GM19455 (cell line): Measurements from ENCODE around the gene ABCG1.

Source experiments
- ATAC-seq: cut with Tn5 transposase; IDR thresholded peaks from one replicate; pipeline ENCODE4 v1.9.1; 2021; ENCODE audit not compliant: unreplicated experiment

The ABCG1 gene

DNA sequence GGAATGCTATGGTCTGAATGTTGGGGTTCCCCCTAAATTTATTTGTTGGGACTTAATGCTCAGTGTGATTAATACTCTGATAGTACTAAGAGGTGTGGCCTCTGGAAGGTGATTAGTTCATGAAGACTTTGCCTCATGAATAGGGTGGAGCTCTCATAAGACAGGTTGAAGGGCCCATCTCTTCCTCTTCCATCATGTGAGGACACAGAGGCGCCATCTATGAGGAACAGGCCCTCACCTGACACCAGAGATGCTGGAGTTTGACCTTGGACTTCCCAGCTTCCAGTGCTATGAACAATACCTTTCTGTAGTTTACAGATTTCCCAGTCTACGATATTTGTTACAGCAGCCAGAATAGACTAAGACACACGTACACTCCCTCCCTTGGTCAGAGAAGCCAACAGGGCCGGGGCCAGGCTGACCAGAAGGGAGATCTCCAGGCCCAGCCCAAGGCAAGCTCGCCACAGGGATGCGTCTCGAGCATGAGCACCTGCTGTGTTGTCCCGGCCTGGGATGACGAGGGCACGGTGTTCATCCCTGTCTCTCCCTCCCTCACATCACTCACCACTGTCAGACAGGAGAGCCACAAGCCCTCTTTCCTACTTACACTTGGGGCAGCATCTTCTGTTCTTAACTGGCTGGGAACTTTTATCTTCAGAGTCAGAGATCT, 4.7 kb upstream of the ABCG1 start:
- no peak for ATAC-seq

- ATAC-seq, result no peak
These were observed 4.0 kb upstream of the ABCG1 start for GRCh38 chr21:42214921-42215320.

DNA sequence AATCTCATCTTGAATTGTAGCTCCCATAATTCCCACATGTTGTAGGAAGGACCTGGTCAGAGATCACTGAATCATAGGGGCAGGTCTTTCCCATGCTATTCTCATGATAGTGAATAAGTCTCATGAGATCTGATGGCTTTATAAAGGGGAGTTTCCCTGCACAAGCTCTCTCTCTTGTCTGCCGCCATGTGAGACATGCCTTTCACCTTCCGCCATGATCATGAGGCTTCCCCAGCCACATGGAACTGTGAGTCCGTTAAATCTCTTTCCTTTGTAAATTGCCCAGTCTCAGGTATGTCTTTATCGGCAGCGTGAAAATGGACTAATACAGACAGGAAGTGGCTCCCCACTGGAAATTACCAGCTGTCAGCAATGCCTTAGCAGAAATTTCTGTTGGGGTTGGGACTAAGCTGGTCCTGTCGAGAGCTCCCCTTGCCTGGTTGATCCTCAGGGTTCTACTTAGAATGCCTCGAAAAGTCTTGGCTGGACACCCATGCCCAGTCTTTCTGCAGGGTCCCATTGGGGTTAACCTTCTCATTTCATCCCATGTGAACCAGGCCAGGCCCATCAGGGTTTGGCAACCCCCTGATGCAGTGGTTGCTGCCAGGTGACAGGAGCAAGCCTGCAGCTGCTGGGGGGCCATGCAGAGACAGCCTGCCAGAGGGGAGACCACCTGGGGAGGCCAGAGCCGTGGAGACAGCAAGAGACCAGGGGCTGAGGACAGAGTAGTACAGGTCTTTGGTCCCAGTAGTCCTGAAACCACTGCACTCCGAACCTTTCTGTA, 2.8 kb upstream of the ABCG1 start:
- no peak for ATAC-seq

DNA sequence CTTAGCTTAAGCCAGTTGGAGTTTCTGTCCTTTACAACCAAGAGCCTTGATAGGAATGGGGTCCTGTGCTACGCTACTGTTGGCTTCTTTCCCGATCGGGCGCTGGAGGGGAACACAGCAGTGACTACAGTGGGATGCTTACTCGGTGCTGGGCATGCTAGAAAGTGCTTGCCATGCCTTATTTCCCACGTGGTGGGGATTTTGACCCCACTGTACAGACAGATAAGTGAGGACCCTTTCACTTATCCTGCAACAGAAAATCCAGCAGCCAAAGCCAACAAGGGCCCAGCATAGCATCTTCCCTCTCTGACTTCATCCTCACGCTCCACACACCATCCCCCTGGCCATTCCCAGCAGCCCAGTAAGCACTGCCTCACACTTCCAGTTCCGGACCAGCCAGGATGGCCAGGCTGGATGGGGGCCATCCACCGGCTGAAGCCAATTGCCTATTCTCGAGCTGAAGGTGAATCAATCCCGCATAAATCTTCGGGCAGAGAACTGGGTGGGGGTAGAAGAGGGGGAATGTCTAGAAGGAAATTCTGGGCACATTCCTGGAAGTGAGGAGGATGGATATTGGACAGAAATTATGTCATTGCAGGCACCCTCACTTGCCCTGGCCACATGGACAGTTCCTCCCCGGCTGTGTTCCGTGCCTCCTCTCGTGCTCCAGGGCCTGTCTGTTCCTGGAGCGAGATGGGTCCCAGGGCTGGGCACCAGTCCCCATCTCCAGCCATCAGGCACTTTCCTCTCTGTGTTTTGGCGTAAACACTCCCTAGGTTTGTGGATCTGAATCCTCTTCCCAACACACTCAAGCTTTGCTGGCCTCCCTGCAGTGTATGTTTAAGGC, 2.0 kb upstream of the ABCG1 start:
- ATAC-seq, result no peak

- ATAC-seq, result no peak
These were observed 732 bp downstream of the ABCG1 start for GRCh38 chr21:42219606-42220137.

- ATAC-seq, result no peak
These were observed 1.3 kb downstream of the ABCG1 start for GRCh38 chr21:42220138-42220701.

DNA sequence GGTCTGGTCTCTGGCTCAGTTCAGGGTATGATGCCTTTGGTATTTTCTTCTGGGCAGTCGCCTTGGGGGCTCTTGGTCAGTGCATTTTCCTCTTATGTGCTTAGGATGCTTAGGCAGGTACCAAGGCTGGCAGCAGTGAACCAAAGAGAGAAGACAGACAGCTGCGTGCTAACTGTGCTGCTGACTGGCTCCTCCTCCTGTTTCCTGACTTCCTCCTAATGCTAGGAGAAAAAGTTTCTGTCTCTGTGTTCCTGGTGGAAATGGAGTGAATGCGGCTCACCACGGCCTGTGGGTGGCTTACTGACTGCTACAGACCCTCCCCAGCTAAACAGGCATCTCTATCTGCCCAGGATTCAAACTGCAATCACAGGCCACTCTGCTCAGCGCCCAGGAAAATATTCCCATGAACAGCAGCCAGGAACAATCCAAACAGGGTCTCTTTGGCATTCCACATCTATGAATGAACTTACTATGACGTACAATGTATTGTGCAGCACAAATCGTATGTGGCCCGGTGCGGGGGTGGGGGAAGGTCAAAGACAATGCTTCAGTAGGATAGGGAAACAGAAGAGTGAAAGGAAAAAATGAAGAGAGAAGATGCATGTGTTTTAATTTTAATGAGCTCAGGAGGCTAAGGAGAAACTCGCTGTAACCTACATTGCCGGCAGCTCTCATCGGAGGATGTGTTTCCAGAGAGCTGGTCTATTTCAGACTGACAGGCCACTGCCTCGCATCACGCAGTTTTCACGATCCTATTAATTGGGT, 2.8 kb downstream of the ABCG1 start:
- ATAC-seq, result no peak

DNA sequence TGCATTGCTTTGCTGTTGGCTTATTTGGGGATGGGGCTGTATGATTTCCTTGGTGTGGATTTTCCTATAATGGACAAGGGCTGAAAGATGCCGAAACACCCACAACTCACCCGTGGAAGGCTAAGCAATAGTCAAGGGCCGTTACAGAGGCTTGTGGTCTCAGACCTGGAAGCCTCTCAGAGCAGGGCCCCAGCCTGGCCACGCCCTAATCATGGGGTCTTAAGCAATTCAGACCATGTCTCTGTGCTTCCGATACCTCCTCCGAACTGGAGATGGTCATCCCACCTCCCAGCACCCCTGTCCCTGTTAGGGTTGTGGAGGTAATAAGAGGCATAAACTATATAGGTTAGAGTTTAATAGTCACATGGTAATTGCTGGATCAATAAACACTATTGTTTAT, 3.4 kb downstream of the ABCG1 start:
- ATAC-seq, result no peak

- no peak for ATAC-seq
These were observed 4.0 kb downstream of the ABCG1 start for GRCh38 chr21:42222821-42223390.

DNA sequence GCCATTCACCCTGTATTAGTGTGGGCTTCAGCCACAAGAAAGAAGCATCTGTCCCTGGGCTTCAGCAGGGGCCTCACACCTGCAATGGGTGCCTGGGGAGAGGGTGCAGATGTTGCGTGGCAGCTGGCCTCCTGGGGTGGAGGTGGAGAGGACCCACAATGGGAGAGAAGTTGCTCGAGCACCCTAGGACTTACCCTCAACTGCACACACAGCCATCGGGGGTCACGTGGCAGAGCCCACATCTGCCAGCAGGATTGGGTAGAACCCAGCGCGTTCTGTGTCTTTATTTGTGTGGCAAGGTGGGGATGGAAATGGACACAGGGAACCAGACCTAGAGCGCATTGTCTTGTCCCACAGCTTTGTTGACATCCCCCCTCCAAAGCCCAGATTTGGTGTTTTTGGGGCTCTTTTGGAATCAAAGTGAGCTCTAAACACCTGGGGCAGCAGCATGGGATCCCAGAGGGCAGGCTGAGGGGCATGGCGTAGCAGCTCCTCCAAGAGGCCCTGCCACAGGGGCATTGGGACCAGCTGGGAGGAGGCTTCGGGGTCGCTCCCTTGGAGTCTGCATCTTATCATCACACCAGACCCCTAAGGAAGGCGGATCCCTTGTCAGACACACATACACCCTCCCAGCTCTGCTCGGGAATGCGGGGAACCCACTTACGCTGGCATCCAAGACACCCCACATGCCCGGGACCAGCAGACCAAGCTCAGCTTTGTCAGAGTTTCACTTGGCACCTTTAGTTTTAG, 5.1 kb downstream of the ABCG1 start:
- ATAC-seq, result no peak

DNA sequence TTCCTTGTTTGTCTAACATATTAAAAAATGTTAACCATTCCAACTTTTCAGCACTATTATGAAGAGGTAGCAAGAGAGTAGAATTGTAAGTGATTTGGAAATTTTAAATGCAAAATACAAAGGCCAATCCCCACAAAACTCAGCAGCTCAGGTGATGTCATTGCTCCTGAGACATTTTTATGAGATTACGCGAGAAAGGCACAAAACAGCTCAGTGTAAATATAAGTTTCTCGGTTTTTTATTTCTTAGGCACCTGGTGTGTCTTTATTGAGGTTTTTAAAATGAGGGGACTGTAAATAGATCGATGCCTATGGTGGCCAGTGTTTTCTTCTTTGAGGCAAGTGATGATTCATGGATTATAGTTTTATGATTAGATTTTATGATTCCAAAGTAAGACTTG, 6.1 kb downstream of the ABCG1 start:
- ATAC-seq, result no peak

- ATAC-seq, result no peak
These were observed 6.7 kb downstream of the ABCG1 start for GRCh38 chr21:42225571-42226155.

DNA sequence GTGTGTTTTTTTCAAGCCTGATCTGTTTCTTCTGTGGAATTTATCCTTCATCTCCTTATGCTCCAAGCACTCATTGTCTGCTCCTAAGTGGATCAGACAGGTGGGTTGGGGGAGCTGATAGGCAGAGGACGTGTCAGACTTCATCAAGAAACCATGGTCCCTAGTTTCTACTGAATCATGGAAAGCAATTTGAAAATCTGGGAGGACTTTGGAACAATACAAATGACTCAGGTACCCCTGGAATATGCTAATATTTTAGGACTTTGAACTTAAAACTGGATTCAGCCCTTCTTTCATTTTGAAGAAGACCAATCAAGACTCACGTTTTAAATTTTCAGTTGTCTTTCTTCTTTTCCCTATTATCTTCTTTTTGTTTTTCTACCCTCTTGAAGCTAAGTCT, 7.7 kb downstream of the ABCG1 start:
- no peak for ATAC-seq

GRCh38 chr21:42227909-42228708, 9.2 kb downstream of the ABCG1 start:
- peak; percentile 89 for ATAC-seq

DNA sequence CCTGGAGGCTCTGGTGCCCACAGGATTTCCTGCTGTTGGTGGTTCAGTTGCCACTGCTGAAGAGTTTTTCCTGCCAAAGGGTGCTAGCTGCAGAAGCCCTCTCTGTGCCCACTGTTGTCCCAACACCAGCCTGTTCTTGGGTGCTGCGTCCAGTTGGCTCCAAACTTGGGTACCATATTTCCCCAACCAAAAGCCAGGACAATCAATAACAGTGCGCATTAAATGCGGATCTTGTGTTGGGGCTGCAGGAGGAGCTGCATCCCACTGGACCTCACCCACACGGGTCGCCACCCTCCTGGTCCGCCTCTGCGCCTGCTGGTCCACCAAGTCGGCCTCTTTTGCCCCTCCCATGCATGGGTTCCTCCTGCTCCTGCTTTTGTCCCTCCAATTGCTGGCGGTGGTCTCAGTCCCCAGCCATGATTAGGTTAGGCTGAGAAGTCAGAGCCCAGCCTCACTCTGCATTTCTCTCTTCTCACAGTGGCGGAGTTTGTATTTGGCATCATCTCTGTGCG, 9.8 kb downstream of the ABCG1 start:
- ATAC-seq, result no peak

- ATAC-seq, result no peak
These were observed 10.7 kb downstream of the ABCG1 start for GRCh38 chr21:42229676-42230075.

- no peak for ATAC-seq
These were observed 11.2 kb downstream of the ABCG1 start for GRCh38 chr21:42230178-42230577.

- ATAC-seq, result no peak
These were observed 11.7 kb downstream of the ABCG1 start for GRCh38 chr21:42230636-42231035.
